Loucy (cell line): ENCODE measurements around the gene CYP3A4.

Experiments
- CTCF ChIP-seq: fragments of 200-600 bp; sonication (generic); conservative IDR thresholded peaks from 2 replicates; pipeline ENCODE4 v1.5.1; 2014; ENCODE audit warnings: mild to moderate bottlenecking, antibody characterized with exemption, low read length
- EZH2phosphoT487 ChIP-seq: fragments of 200-600 bp; IDR thresholded peaks from 2 replicates; pipeline ENCODE4 v1.6.1; 2018; ENCODE audit warnings: antibody characterized with exemption, mild to moderate bottlenecking, moderate library complexity, borderline replicate concordance

- TF ChIP-seq CTCF: no peak
- TF ChIP-seq EZH2phosphoT487: no peak
Observed at GRCh38 chr7:99768471-99768870, 15.5 kb downstream of the CYP3A4 start.
